Right renal cortex interstitium (tissue), 3 donors: ENCODE data around the gene TGFB1. TPM values are rescaled to one million over a fixed set of nuclear protein-coding genes. Genes with fewer than 3 reads are reported as not detected.
"Not testable (repeated sequence)": the region's sequence is repeated elsewhere in the genome, so short reads cannot be mapped to it uniquely, and the experiment has no call there.

ENCODE experiments used
- DNase-seq, 3 donors: peaks; one replicate each; pipeline ENCODE4 v3.0.0-alpha.2; 2013; ENCODE audit warnings: low read depth in 3 of 3, low spot score in 2 of 3
- polyA plus RNA-seq, 3 donors: library from polyadenylated mRNA; unstranded; fragments of 120-200 nt; gene quantifications; one replicate each; pipeline ENCODE4 v1.2.1, GENCODE V29; 2013; ENCODE audit not compliant: insufficient read length in 3 of 3

Gene TGFB1
- polyA plus RNA-seq, 3 donors = 26.0 to 33.7 (median 27.7) TPM

DNA sequence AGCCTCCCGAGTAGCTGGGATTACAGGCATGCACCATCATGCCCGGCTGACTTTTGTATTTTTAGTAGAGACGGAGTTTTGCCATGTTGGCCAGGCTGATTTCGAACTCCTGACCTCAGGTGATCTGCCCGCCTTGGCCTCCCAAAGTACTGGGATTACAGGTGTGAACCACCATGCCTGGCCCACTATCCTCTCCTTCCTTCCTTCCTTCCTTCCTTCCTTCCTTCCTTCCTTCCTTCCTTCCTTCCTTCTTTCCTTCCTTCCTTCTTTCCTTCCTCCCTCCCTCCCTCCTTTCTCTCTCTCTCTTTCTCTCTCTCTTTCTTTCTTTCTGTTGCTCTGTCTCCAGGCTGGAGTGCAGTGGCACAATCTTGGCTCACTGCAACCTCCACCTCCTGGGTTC, 17.4 kb upstream of the TGFB1 start:
- not testable (repeated sequence) for DNase-seq

DNA sequence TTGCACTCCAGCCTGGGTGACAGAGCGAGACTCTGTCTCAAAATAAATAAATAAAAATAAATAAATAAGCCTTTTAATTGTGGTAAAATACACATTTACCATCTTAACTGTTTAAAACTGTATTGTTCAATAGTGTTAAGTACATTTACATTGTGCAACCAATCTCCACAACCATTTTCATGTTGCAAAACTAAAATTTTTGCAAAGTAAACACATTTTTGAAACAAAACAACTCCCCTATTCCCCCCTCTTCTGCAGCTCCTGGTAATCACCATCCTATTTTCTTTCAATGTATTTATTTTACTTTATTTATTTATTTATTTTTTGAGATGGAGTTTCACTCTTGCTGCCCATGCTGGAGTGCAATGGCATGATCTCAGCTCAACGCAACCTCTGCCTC, 16.0 kb upstream of the TGFB1 start:
- no peak for DNase-seq

DNA sequence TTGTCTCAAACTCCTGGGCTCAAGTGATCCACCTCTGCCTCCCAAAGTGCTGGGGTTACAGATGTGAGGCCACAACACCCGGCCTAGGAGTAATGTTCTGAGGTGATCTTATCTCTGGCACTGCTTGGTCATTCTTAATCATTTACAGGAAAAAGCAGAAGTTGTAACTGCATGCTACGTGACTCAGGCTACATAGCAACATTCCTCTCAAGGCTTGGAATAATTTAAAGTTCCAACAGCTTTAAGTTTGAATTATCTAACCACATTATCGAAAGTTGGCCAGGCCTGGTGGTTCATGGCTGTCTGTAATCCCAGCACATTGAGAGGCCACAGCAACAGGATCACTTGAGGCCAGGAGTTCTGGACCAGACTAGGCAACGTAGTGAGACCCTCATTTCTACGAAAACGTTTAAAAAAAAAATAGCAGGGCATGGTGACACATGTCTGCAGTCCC, 14.2 kb upstream of the TGFB1 start:
- DNase-seq = no peak

DNA sequence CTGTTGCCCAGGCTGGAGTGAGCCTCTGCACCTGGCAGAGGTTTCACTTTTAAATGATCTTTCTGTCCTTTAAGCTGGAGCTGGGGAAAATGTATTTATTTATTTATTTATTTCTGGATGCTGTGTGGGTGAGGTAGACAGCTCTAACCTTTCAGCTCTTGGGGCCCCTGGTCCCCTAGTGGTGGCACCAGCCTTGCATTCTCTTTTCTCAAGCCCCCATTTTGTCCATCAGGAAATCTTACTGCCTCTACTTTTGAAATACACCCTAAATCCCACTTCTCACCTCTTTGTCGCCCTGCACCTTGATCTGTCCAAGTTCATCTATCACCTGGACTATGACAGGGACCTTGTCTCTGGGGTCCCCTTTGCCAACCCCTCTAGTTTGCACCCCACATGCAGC, 12.4 kb upstream of the TGFB1 start:
- no peak for DNase-seq

DNA sequence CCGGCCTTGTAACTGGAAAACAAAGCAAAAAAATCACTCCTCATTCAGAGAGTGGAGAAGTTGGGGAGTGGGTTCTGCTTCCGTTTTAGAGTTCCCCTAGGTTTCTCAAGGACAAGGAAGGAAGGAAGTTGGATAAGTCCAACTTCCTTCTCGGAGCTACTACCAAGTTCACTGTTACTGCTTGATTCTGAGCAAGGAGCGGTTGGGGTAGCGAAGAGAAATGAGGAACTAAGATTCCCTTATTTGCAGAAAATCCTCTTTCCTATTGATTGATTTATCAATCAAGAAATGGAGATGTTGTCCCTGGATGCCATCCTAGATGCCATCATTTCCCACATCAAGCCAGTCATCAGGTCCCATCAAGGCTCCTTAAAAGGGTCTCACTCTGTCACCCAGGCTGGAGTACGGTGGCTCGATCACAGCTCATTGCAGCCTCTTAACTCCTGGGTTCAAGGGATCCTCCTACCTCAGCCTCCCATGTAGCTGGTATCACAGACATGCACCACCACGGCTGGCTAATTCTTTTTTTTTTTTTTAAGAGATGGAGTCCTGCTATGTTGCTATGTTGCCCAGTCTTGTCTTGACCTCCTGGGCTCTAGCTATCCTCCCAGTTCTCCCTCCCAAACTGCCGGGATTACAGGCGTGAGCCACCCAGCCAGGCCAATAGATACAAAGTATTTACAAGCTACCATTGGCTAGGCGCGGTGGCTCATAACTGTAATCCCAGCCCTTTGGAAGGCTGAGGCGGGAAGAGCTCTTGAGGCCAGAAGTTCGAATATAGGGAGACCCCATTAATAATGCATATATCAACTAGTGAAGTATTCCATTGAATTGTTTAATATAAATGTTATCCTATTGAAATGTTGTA, 11.0 kb upstream of the TGFB1 start:
- no peak for DNase-seq

DNA sequence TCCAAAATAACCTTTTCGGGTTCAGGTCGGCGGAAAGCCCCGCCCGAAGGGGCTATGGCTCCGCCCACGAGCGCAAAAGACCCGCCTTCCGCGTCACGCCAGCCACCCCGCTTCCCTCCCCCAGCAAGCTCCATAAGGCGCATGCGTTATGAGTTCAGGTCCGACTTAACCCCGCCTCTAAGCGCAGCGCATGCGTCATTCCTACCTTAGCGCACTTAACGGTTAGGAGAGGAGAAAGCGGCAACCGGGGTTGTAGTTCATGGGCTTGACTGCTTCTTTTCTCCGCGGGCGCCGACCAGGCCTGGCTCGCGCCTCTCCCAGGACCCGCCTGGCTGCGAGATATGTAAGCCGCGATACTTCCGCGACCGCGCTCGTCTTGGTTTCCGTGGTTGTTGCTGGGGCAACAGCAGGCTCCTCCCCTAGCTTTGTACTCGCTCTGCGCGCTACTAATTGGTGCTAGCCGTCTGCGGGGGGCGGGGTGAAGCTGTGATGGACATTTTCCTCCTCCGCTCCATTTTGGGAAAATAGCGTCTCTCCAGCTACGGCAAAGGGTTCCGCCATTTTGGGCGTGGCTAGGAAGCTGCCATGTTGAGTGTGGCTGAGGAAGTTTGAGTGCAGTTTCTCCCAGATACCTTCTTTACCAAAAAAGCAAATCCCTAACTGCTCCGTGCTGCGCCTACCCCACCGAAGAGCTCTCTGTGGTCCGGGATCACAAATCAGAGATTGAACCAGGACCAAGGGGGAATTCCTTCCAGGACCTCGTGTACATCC, 10.2 kb upstream of the TGFB1 start, which contains the start of gene B9D2:
B9D2 (minus strand) TSS at position 397 of the 771 bp plus-strand sequence. CDS start 630 bp downstream, outside the sequence.
- DNase-seq = peak; percentile 97 to 98 (median 98)

DNA sequence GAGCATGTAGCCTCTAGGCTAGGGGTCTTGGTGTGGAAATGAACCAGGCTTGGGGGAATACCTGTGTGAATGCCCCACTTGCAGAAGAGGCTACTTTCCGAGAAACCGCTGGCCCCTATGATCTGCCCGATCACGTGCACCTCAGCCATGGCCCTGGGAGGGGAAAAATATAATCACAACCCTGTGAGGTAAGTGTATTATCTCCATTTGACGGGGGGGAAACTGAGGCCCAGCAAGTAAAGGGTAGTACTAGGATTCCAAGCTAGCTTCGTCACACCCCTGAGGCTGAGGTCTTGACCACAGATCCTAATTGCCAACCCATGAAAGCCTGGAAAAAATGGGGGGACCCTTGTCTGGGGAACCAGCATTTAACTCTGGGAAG, 9.6 kb upstream of the TGFB1 start:
- DNase-seq = no peak

DNA sequence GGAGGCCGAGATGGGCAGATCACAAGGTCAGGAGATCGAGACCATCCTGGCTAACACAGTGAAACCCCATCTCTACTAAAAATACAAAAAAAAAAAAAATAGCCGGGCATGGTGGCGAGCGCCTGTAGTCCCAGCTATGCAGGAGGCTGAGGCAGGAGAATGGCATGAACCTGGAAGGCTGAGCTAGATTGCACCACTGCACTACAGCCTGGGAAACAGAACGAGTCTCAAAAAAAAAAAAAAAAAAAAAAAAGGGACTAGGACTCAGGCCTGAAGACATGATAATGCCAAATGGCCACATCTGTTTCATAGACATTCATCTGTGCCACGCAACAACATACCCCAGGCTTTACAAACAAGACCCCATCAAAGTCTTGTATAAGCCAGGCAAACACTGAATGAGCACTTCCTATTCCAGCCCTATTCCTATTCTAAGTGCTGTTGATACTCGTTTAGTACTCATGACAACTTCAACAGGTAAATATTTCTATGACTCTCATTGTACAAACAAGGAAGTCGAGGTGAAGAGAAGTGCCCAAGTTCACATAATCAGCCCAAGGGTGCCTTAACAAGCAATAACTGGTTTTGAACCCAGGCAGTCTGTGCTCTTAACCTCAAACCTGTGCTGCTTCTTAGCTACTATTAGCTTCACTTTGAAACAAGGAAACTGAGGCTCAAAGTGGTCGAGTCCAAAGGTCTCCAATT, 8.6 kb upstream of the TGFB1 start:
- DNase-seq = no peak

DNA sequence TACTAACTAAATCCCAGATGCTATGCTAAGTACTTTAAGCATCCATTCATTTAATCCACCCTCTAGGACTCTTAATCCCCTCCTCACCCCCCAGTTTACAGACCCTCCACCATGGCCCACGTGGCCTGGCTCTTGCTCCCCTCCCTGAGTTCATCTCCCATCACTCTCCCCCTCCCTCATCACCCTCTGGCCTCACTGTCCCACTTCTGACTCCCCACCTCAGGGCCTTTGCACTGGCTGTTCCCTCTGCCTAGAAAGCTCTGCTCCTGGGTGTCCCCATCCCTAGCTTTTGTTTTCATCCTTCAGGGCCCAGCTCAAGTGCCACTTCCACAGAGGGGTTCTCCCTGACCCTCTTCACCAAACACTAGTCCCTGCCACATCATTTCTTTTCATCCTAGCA, 6.0 kb upstream of the TGFB1 start:
- DNase-seq = no peak

DNA sequence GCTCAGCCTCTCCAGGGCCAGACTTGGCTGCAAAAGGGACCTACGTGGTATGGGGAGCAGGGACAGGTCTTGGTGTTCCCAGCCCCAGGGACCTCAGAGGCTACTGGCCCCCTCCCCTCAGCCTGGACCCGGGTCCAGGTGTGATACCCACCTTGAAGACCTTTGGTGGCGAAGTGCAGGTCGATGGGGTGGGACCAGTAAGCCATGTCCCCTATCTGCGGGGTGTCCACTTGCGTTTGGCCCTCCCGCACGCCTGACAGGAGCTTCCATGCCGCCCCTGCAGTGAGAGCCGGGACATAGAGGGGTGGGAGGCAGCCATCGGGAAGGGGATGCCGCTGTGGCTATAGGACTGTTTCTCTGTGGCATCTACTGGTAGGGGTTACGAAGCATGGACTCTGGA, 4.0 kb upstream of the TGFB1 start:
- DNase-seq = no peak

DNA sequence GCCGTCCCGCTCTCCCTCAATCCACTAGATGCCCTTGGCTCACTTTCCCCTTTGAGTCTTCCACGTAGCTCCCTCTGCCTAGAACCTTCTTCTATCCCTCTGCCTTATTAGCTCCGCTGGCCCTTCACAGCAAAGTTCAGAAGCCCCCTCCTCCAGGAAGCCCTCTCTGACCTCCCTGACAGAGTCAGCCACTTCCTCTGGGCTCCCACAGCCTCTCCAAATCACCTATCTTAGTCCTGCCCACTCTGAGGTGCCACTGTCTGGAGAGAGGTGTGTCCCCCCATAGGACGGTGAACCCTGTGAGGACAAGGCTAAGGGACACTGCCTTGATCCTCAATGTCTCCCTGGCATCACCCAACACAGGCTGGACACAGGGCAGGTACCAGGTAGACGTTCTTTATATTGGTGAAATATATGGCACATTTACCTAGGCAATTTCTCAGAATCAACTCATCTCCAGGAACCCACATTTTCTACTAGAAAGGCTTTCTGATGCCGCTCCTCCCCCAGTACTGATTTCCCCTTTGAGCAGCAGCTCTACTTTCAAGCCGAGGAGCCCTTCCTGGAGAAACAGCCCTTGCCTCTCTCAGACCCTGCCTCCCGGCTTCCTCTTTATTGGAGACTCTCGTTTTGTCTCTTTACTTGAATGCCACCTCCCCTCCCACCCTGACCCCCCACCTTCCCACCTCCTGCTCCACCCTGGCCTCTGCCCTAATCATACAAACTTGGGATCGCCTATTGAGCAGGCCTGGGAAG, 3.4 kb upstream of the TGFB1 start:
- DNase-seq = no peak

DNA sequence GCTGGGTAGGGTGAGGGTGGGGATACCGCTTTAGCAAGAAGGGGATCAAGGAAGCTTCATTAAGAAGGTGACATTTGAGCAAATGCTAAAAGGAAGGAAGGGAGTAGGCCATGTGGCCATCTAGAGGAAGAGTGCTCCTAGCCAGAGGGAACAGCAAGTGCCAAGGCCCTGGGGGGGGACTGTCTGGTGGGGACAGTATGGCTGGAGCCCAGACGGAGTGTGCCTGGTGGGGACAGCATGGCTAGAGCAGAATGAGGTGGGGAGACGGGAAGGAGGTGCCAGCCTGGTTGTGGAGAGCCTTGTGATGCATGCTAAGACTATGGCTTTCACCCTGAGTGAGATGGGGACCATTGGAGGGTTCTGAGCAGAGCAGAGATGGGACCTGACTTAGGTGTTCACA, 2.1 kb upstream of the TGFB1 start:
- DNase-seq = no peak

DNA sequence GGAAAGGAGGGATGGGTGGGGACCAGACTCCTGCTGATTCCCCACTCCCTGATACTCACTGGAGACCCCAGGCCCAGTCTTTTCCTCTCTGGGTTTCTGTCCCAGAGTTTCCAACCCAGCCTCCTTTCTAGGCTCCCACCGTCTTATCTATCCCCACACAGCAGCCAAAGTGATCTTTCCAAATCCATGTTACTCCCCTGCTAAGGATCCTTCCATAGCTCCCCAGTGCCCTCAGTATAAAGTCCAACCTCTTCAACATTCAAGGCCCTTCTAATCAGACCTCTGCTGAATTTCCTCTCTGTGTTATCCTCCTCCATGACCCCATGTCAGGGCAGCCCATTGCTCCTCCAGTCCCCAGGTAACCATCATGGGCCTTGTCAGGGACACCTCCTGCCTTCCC, 1.3 kb upstream of the TGFB1 start:
- no peak for DNase-seq

DNA sequence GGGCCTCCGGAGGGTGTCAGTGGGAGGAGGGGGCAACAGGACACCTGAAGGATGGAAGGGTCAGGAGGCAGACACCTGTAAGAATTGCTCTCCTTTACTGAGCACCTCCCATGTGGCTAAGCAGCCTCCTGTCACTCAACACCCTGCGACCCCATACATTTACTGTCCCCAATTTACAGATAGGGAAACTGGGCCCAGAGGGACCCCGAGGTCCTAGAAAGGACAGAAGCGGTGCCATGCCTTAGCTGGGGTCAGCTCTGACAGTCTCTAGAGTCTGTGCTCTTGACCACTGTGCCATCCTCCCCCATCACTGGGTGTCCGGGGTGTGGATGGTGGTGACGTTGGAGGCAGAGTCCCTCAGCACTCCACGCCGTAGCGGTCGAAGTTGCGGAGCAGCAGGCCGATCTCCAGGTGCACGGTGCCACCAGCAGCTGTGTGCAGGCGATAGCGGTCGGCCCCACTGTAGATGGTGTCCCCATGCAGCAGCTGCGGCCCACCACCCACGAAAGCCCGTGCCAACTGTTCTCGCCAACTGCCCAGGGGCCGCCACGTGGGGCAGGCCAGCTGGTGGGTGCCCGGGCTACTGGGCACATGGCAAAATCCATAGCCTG, 726 bp upstream of the TGFB1 start:
- no peak for DNase-seq

DNA sequence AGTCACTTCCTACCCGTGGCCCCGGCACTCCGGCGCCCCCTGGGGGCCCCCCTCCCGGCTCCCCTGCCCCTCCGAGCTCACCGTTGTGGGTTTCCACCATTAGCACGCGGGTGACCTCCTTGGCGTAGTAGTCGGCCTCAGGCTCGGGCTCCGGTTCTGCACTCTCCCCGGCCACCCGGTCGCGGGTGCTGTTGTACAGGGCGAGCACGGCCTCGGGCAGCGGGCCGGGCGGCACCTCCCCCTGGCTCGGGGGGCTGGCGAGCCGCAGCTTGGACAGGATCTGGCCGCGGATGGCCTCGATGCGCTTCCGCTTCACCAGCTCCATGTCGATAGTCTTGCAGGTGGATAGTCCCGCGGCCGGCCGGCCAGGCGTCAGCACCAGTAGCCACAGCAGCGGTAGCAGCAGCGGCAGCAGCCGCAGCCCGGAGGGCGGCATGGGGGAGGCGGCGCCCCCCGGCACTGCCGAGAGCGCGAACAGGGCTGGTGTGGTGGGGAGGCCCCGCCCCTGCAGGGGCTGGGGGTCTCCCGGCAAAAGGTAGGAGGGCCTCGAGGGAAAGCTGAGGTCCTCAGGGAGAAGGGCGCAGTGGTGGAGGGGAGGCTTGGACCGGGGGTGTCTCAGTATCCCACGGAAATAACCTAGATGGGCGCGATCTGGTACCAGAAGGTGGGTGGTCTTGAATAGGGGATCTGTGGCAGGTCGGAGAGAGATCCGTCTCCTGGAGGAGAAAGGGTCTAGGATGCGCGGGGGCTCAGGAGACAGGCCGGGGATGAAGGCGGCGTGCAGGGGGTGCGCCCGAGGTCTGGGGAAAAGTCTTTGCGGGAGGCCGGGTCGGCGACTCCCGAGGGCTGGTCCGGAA, 885 bp downstream of the TGFB1 start:
- no peak for DNase-seq

DNA sequence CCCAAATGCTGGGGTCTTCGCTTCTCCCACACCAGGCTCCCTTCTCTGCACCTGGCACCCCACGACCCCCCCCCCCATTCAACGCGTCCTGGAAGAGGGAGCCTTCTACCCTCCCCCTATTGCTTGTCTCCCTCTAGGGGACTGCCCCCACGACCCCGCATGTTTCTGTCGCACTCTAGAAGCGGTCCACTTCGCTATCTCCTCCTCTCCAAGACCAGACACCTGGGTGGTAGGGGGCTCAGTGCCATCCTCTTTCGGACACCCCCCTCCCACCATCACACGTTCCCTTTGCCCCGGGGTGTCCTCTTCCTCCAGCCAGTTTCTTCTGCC, 1.5 kb downstream of the TGFB1 start:
- no peak for DNase-seq

DNA sequence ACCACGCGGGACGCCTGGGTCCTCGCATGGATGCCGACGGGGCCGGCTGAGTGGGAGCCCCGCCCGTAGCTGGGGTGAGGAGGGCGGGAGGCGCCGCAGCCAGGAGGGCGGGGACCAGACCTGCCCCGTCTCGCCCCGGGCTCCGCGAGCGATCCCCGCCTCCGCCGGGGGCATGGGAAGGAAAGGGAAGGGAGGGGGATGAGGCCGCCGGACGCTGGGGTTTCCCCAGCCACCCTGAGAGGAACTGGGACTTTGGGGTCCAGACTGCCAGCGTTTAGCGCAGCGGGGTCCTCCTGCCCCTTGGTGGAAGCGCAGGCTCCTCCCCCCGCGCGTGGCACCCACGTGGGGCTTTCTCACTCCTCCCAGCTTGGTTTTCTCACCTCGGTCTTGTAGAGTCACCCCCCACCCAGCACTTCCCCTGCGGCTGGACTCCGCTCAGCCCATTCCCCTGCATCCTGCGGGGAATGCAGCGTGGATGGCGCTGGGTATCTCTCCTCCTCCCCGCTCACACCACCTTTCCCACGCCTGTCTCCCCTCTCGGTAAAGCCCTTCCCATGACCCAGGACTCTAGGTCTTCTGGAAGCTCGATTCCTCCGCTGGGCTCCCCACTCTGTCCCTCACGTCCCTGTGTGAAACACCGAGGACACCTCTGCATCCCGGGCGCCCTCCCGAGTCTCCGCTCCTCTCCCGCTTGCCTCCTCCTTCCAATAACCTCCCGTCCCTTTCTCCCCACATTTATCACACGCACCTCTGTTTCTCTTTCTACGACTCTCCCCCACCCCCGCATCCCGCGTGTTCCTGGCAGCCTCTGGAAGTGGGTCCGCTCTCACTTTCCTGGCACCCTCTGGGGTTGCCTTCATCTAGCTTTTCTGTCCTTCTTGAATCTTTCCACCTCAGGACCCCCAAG, 2.1 kb downstream of the TGFB1 start:
- DNase-seq = no peak

DNA sequence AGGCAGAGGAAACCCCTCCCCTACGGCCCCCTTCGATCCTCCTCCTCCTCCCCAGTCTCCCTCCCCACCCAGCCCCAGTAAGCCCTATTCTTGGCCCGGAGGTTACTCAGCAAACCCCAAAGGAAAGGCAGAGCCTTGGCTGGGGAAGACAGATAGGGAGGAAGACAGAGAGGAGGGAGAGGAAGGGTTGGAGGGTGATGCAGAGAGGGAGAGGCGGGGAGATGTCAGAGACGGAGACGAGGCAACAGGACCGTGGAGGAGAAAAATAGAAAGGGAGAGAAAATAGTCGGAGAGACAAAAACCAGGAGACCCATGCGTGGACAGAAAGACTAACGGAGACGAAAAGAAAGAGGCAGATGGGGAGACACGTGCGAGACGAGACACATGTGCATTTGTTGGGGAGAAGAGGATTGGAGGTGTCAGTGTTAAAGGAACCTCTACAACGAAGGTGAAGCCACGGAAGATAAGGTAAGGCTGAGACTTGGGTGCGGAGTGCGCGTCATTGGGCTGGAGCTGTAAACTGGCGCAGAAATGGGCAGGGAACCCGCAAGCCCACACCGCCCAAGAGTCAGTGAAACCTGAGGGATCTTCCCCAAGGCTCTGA, 2.9 kb downstream of the TGFB1 start:
- DNase-seq = no peak
